ENCODE measurements around the gene LRRTM3.

GRCh38 chr10:66999762-67000545 lies 74.1 kb downstream of the LRRTM3 start:
- TF ChIP-seq RAD21 (IDR thresholded peaks at IDR 0.05; ENCODE audit: low read length): no peak
- no peak for TF ChIP-seq EP300 (IDR thresholded peaks at IDR 0.05; ENCODE audit: borderline replicate concordance in 1 of 2, low read depth in 1 of 2, low read length in 1 of 2)
- no peak for TF ChIP-seq CTCF (IDR thresholded peaks at IDR 0.05)
- no peak for TF ChIP-seq RCOR1 (IDR thresholded peaks at IDR 0.05; ENCODE audit: low read length)
- TF ChIP-seq POLR2AphosphoS5 (IDR thresholded peaks at IDR 0.05; ENCODE audit: low read depth, low read length): no peak
- TF ChIP-seq MAX (IDR thresholded peaks at IDR 0.05; ENCODE audit: low read depth): no peak
- no peak for TF ChIP-seq MXI1 (IDR thresholded peaks at IDR 0.05; ENCODE audit: low read depth, low read length)
- TF ChIP-seq USF2 (IDR thresholded peaks at IDR 0.05; ENCODE audit: borderline replicate concordance, low read depth, low read length): no peak
- TF ChIP-seq YY1 (IDR thresholded peaks at IDR 0.05; ENCODE audit: low read depth): no peak
